ENCODE measurements around the gene GPR176.
A peak's percentile ranks its signal among the peaks of the same experiment; 100 is the strongest.

Gene GPR176

GRCh38 chr15:39783244-39783820, 136.7 kb downstream of the GPR176 start:
- DNase-seq (ENCODE audit: low read depth in 3 of 3), result no peak

- peak; percentile 92 to 94 (median 92) for DNase-seq (ENCODE audit: low read depth in 3 of 3)
Observed at GRCh38 chr15:39782441-39783138, 137.5 kb downstream of the GPR176 start, which contains the start of gene FSIP1. Gene FSIP1 (minus strand): TSS chr15:39782841. CDS start chr15:39776524, 6,317 bp downstream.

GRCh38 chr15:39781967-39782302, 138.1 kb downstream of the GPR176 start:
- DNase-seq (ENCODE audit: low read depth in 3 of 3), result no peak

GRCh38 chr15:39781147-39781966, 138.7 kb downstream of the GPR176 start:
- no peak for DNase-seq (ENCODE audit: low read depth in 3 of 3)

GRCh38 chr15:39778021-39778420, 142.0 kb downstream of the GPR176 start:
- DNase-seq (ENCODE audit: low read depth in 3 of 3), result no peak

- no peak for DNase-seq (ENCODE audit: low read depth in 3 of 3)
Observed at GRCh38 chr15:39777496-39777895, 142.6 kb downstream of the GPR176 start.

GRCh38 chr15:39776068-39776467, 144.0 kb downstream of the GPR176 start:
- DNase-seq (ENCODE audit: low read depth in 3 of 3), result no peak

GRCh38 chr15:39774688-39775267, 145.3 kb downstream of the GPR176 start:
- peak in 1 of 3 donors; percentile 11 for DNase-seq (ENCODE audit: low read depth in 3 of 3)

- DNase-seq (ENCODE audit: low read depth in 3 of 3), result no peak
Observed at GRCh38 chr15:39770748-39771689, 149.0 kb downstream of the GPR176 start.

- no peak for DNase-seq (ENCODE audit: low read depth in 3 of 3)
Observed at GRCh38 chr15:39767921-39768320, 152.1 kb downstream of the GPR176 start.

- no peak for DNase-seq (ENCODE audit: low read depth in 3 of 3)
Observed at GRCh38 chr15:39761006-39761405, 159.1 kb downstream of the GPR176 start.

- DNase-seq (ENCODE audit: low read depth in 3 of 3), result peak in 1 of 3 donors; percentile 15
Observed at GRCh38 chr15:39756806-39757522, 163.1 kb downstream of the GPR176 start.

- no peak for DNase-seq (ENCODE audit: low read depth in 3 of 3)
Observed at GRCh38 chr15:39752991-39753390, 167.1 kb downstream of the GPR176 start.

- DNase-seq (ENCODE audit: low read depth in 3 of 3), result no peak
Observed at GRCh38 chr15:39752246-39752645, 167.8 kb downstream of the GPR176 start.

Data from stimulated activated CD4-positive, alpha-beta T cell treated with anti-CD3 and anti-CD28 coated beads, TNF-alpha, amount 100 ng/mL, for 48 hours (primary cell).